HG02973 (cell line): ENCODE results near the gene CRTC3.
"Not testable (repeated sequence)": the region's sequence is repeated elsewhere in the genome, so short reads cannot be mapped to it uniquely, and the experiment has no call there.

ENCODE experiments used
- ATAC-seq: cut with Tn5 transposase; IDR thresholded peaks from one replicate; pipeline ENCODE4 v1.9.1; 2021; ENCODE audit warnings: moderate library complexity; ENCODE audit not compliant: unreplicated experiment

The CRTC3 gene

GRCh38 chr15:90529371-90530249 lies at the start of gene CRTC3:
CRTC3 (plus strand) TSS chr15:90529923; CDS start chr15:90530072, 149 bp downstream.
- peak; percentile 66 for ATAC-seq

- no peak for ATAC-seq
Observed at GRCh38 chr15:90481023-90481422, 48.7 kb upstream of the CRTC3 start.

GRCh38 chr15:90482124-90483011 lies 47.4 kb upstream of the CRTC3 start:
- no peak for ATAC-seq

GRCh38 chr15:90483012-90483307 lies 46.8 kb upstream of the CRTC3 start:
- no peak for ATAC-seq

GRCh38 chr15:90483637-90484036 lies 46.1 kb upstream of the CRTC3 start:
- no peak for ATAC-seq

- no peak for ATAC-seq
Observed at GRCh38 chr15:90487186-90487585, 42.5 kb upstream of the CRTC3 start.

GRCh38 chr15:90489514-90489913 lies 40.2 kb upstream of the CRTC3 start:
- ATAC-seq = no peak

GRCh38 chr15:90489944-90490343 lies 39.8 kb upstream of the CRTC3 start:
- no peak for ATAC-seq

GRCh38 chr15:90493647-90494046 lies 36.1 kb upstream of the CRTC3 start:
- no peak for ATAC-seq

- no peak for ATAC-seq
Observed at GRCh38 chr15:90495067-90495466, 34.7 kb upstream of the CRTC3 start.

GRCh38 chr15:90496791-90497190 lies 32.9 kb upstream of the CRTC3 start:
- ATAC-seq = no peak

GRCh38 chr15:90497376-90497775 lies 32.3 kb upstream of the CRTC3 start:
- no peak for ATAC-seq

- ATAC-seq = no peak
Observed at GRCh38 chr15:90497912-90498311, 31.8 kb upstream of the CRTC3 start.

- no peak for ATAC-seq
Observed at GRCh38 chr15:90500171-90500570, 29.6 kb upstream of the CRTC3 start.

GRCh38 chr15:90501898-90502297 lies 27.8 kb upstream of the CRTC3 start:
- ATAC-seq = no peak

GRCh38 chr15:90510781-90511180 lies 18.9 kb upstream of the CRTC3 start:
- ATAC-seq = not testable (repeated sequence)

- ATAC-seq = not testable (repeated sequence)
Observed at GRCh38 chr15:90511211-90511618, 18.5 kb upstream of the CRTC3 start.

- ATAC-seq = no peak
Observed at GRCh38 chr15:90512276-90512675, 17.4 kb upstream of the CRTC3 start.

- no peak for ATAC-seq
Observed at GRCh38 chr15:90512981-90513380, 16.7 kb upstream of the CRTC3 start.

- no peak for ATAC-seq
Observed at GRCh38 chr15:90513448-90513847, 16.3 kb upstream of the CRTC3 start.

- ATAC-seq = not testable (repeated sequence)
Observed at GRCh38 chr15:90513893-90514292, 15.8 kb upstream of the CRTC3 start.

- ATAC-seq = no peak
Observed at GRCh38 chr15:90519688-90520087, 10.0 kb upstream of the CRTC3 start.
